HFFc6 (cell line): ENCODE data around the gene NPPC. TPM values are rescaled to one million over a fixed set of nuclear protein-coding genes. Genes with fewer than 3 reads are reported as not detected.

Experiments
- DNase-seq: peaks from one replicate; pipeline ENCODE4 v3.0.0-alpha.2; 2018
- H3K27ac Mint-ChIP-seq: 2 replicates; pipeline ENCODE4 v1.8.0; 2020; ENCODE audit warnings: mild to moderate bottlenecking, mixed read lengths
- H3K27me3 Mint-ChIP-seq: 2 replicates; pipeline ENCODE4 v1.8.0; 2021; ENCODE audit warnings: mild to moderate bottlenecking, moderate library complexity, mixed read lengths; ENCODE audit not compliant: insufficient read depth
- H3K36me3 Mint-ChIP-seq: 2 replicates; pipeline ENCODE4 v1.8.0; 2021; ENCODE audit warnings: low read depth, mixed read lengths
- H3K4me1 Mint-ChIP-seq: 2 replicates; pipeline ENCODE4 v1.8.0; 2020; ENCODE audit warnings: low read depth, mixed read lengths
- H3K4me3 Mint-ChIP-seq: 2 replicates; pipeline ENCODE4 v1.8.0; 2020; ENCODE audit warnings: mild to moderate bottlenecking, moderate library complexity, mixed read lengths
- H3K9me3 Mint-ChIP-seq: 2 replicates; pipeline ENCODE4 v1.8.0; 2020; ENCODE audit warnings: mild to moderate bottlenecking, mixed read lengths
- total RNA-seq, 6 experiments: library from RNA; stranded (reverse); fragmentation: NEBNext Ultra II Directional; extraction: Animal tissue kit (Norgen Biotek cat#: 25700); gene quantifications; 2 replicates in 1 of 6; 3 replicates in 5 of 6; pipeline ENCODE4 v1.2.3, GENCODE V29; 2021
- TF ChIP-seq, protein P1 (sequence below): fragments of 200-600 bp; sonication (generic); IDR thresholded peaks from 2 replicates; pipeline ENCODE4 v1.5.0; 2021; ENCODE audit warnings: antibody characterized with exemption, mild to moderate bottlenecking

NPPC gene
- total RNA-seq, 6 experiments from 2014 or later = not detected

GRCh38 chr2:231934441-231935206 lies 8.4 kb upstream of the NPPC start:
- TF ChIP-seq, protein P1, sequence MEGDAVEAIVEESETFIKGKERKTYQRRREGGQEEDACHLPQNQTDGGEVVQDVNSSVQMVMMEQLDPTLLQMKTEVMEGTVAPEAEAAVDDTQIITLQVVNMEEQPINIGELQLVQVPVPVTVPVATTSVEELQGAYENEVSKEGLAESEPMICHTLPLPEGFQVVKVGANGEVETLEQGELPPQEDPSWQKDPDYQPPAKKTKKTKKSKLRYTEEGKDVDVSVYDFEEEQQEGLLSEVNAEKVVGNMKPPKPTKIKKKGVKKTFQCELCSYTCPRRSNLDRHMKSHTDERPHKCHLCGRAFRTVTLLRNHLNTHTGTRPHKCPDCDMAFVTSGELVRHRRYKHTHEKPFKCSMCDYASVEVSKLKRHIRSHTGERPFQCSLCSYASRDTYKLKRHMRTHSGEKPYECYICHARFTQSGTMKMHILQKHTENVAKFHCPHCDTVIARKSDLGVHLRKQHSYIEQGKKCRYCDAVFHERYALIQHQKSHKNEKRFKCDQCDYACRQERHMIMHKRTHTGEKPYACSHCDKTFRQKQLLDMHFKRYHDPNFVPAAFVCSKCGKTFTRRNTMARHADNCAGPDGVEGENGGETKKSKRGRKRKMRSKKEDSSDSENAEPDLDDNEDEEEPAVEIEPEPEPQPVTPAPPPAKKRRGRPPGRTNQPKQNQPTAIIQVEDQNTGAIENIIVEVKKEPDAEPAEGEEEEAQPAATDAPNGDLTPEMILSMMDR = no peak
- Mint-ChIP-seq H3K9me3 (no peaks in the 10 kb centered on the region), H3K27ac (no peak overlapping the region), H3K27me3 (peaks cover 32% of the 10 kb centered on the region), H3K4me3 (no peak overlapping the region), H3K36me3 (no peaks in the 10 kb centered on the region), H3K4me1 (no peaks in the 10 kb centered on the region)
- no peak for DNase-seq

GRCh38 chr2:231933916-231934401 lies 7.8 kb upstream of the NPPC start:
- H3K27ac Mint-ChIP-seq = no peak overlapping the region

GRCh38 chr2:231932985-231933915 lies 7.1 kb upstream of the NPPC start:
- DNase-seq = no peak
- Mint-ChIP-seq H3K9me3 (no peaks in the 10 kb centered on the region), H3K4me1 (no peaks in the 10 kb centered on the region), H3K27ac (no peak overlapping the region), H3K4me3 (no peak overlapping the region), H3K36me3 (no peaks in the 10 kb centered on the region), H3K27me3 (peaks cover 31% of the 10 kb centered on the region)
- TF ChIP-seq, protein P1 = no peak

More at GRCh38 chr2:231933916-231934401, 7.8 kb upstream of the NPPC start:
- Mint-ChIP-seq H3K27me3 (peaks cover 31% of the 10 kb centered on the region), H3K36me3 (no peaks in the 10 kb centered on the region), H3K4me1 (no peaks in the 10 kb centered on the region), H3K9me3 (no peaks in the 10 kb centered on the region), H3K4me3 (no peak overlapping the region)
- no peak for DNase-seq
- TF ChIP-seq, protein P1 = no peak

GRCh38 chr2:231932711-231932970 lies 6.4 kb upstream of the NPPC start:
- TF ChIP-seq, protein P1 = no peak
- peaks cover 37% of the 10 kb centered on the region for H3K27me3 Mint-ChIP-seq
- H3K4me1 Mint-ChIP-seq = no peaks in the 10 kb centered on the region
- DNase-seq = no peak
- no peak overlapping the region for H3K27ac Mint-ChIP-seq
- H3K36me3 Mint-ChIP-seq = no peaks in the 10 kb centered on the region
- H3K9me3 Mint-ChIP-seq = no peaks in the 10 kb centered on the region
- H3K4me3 Mint-ChIP-seq = no peak overlapping the region

- Mint-ChIP-seq H3K4me3 (no peak overlapping the region), H3K9me3 (no peaks in the 10 kb centered on the region), H3K36me3 (no peaks in the 10 kb centered on the region), H3K27me3 (peaks cover 43% of the 10 kb centered on the region), H3K4me1 (no peaks in the 10 kb centered on the region), H3K27ac (no peak overlapping the region)
- DNase-seq = no peak
- TF ChIP-seq, protein P1 = no peak
These were observed 5.3 kb upstream of the NPPC start for GRCh38 chr2:231931481-231931915.
